HepG2 (cell line): ENCODE results near the gene MGA. TPM values are rescaled to one million over a fixed set of nuclear protein-coding genes. Genes with fewer than 3 reads are reported as not detected.

Experiments
- HCFC1 ChIP-seq: fragments of 150-350 bp; IDR thresholded peaks from 2 replicates; pipeline ENCODE4 v1.6.1; 2014; ENCODE audit warnings: low read depth, low read length
- HNRNPL ChIP-seq: fragments of 200-400 bp; formaldehyde crosslinking; IDR thresholded peaks from 2 replicates; pipeline ENCODE4 v1.6.1; 2017; ENCODE audit warnings: mild to moderate bottlenecking, low read depth, low read length
- HOXA7 ChIP-seq: sonication (generic); formaldehyde crosslinking; IDR thresholded peaks from 2 replicates; pipeline ENCODE4 v1.8.1; 2022; ENCODE audit warnings: mild to moderate bottlenecking, missing genetic modification reagents, moderate library complexity
- MTF1 ChIP-seq: sonication (generic); formaldehyde crosslinking; IDR thresholded peaks from 2 replicates; pipeline ENCODE4 v1.5.0; 2020; ENCODE audit warnings: missing genetic modification reagents
- NFE2L1 ChIP-seq: sonication (generic); formaldehyde crosslinking; IDR thresholded peaks from 2 replicates; pipeline ENCODE4 v1.4.0; 2020; ENCODE audit warnings: missing genetic modification reagents, mild to moderate bottlenecking, borderline replicate concordance
- RAD21 ChIP-seq: fragments of 450-650 bp; formaldehyde crosslinking; IDR thresholded peaks from 2 replicates; pipeline ENCODE4 v1.5.0; 2020; ENCODE audit warnings: mild to moderate bottlenecking
- REPIN1 ChIP-seq: sonication (generic); formaldehyde crosslinking; IDR thresholded peaks from 2 replicates; pipeline ENCODE4 v1.8.0; 2022; ENCODE audit warnings: missing genetic modification reagents, low read depth, mild to moderate bottlenecking, borderline replicate concordance
- RXRA ChIP-seq: sonication (generic); formaldehyde crosslinking; IDR thresholded peaks from 2 replicates; pipeline ENCODE4 v1.5.1; 2020; ENCODE audit warnings: missing genetic modification reagents
- RXRB ChIP-seq: IDR thresholded peaks from 2 replicates; pipeline ENCODE4 v1.6.1; 2016; ENCODE audit warnings: borderline replicate concordance, missing genetic modification reagents, missing compliant biosample characterization
- TBX2 ChIP-seq: sonication (generic); formaldehyde crosslinking; IDR thresholded peaks from 2 replicates; pipeline ENCODE4 v1.5.0; 2020; ENCODE audit warnings: missing genetic modification reagents, mild to moderate bottlenecking, borderline replicate concordance
- ZBED4 ChIP-seq: sonication (generic); formaldehyde crosslinking; IDR thresholded peaks from 2 replicates; pipeline ENCODE4 v1.4.0; 2020; ENCODE audit warnings: missing genetic modification reagents, borderline replicate concordance
- ZBTB7B ChIP-seq: sonication (generic); formaldehyde crosslinking; IDR thresholded peaks from 2 replicates; pipeline ENCODE4 v1.4.0; 2020; ENCODE audit warnings: missing genetic modification reagents
- ZNF121 ChIP-seq: sonication (generic); formaldehyde crosslinking; IDR thresholded peaks from 2 replicates; pipeline ENCODE4 v1.5.0; 2020; ENCODE audit warnings: mild to moderate bottlenecking, missing genetic modification reagents
- ZNF33B ChIP-seq: sonication (generic); formaldehyde crosslinking; IDR thresholded peaks from 2 replicates; pipeline ENCODE4 v1.5.1; 2020; ENCODE audit warnings: mild to moderate bottlenecking, missing genetic modification reagents
- ZNF615 ChIP-seq: sonication (generic); formaldehyde crosslinking; IDR thresholded peaks from 2 replicates; pipeline ENCODE4 v1.5.0; 2020; ENCODE audit warnings: mild to moderate bottlenecking, missing genetic modification reagents, borderline replicate concordance
- ZSCAN21 ChIP-seq: sonication (generic); formaldehyde crosslinking; IDR thresholded peaks from 2 replicates; pipeline ENCODE4 v1.8.0; 2022; ENCODE audit warnings: mild to moderate bottlenecking, missing genetic modification reagents, moderate library complexity, borderline replicate concordance
- ZSCAN22 ChIP-seq: sonication (generic); formaldehyde crosslinking; IDR thresholded peaks from 2 replicates; pipeline ENCODE4 v1.4.0; 2020; ENCODE audit warnings: mild to moderate bottlenecking, missing genetic modification reagents
- polyA plus RNA-seq, 8 experiments: library from polyadenylated mRNA; depleted of rRNA in 3 of 8; stranded (reverse) in 7 of 8; unstranded in 1 of 8; fragments of >200 nt; fragmentation: Illumina TruSeq in 4 of 8; extraction: Trizol in 4 of 8; gene quantifications; 2 replicates each; pipeline versions ENCODE4 v1.2.1 to v1.2.3, GENCODE V29; 2011 to 2016; ENCODE audit warnings: low read depth in 4 of 8, missing spikeins in 1 of 8, mixed read lengths in 1 of 8; ENCODE audit not compliant: insufficient read depth in 1 of 8
- total RNA-seq, 5 experiments: library from RNA; depleted of rRNA; stranded (reverse); fragments of >200 nt; fragmentation: Illumina TruSeq; extraction: Trizol; gene quantifications; 2 replicates each; pipeline ENCODE4 v1.2.3, GENCODE V29; 2016; ENCODE audit warnings: low read depth in 1 of 5
- TF ChIP-seq, protein P1 (sequence below): sonication (generic); formaldehyde crosslinking; IDR thresholded peaks from 2 replicates; pipeline ENCODE4 v1.4.0; 2020; ENCODE audit warnings: low read depth, mild to moderate bottlenecking, missing genetic modification reagents
- TF ChIP-seq, protein P2 (sequence below): IDR thresholded peaks from 2 replicates; pipeline ENCODE4 v1.6.1; 2016; ENCODE audit warnings: low read depth, control low read depth
- TF ChIP-seq, protein P3 (sequence below): sonication (generic); formaldehyde crosslinking; IDR thresholded peaks from 2 replicates; pipeline ENCODE4 v1.4.0; 2020; ENCODE audit warnings: missing genetic modification reagents

MGA gene
- total and polyA plus RNA-seq, 2 of the 13 experiments (the other 11 are each of a cell fraction or from before 2014, with no cell fraction given), result 5.3 to 59.0 TPM

- 0 out of 2 replicates have a peak, but pooled peaks have one; percentile 59 for TF ChIP-seq HNRNPL
- peak; percentile 69; the same call in 1 of the 2 replicates for TF ChIP-seq RXRA (CRISPR knock-in tag)
- peak; percentile 93 for TF ChIP-seq MTF1 (CRISPR knock-in tag)
- TF ChIP-seq ZSCAN22 (CRISPR knock-in tag), result peak; percentile 85; the same call in 1 of the 2 replicates
- TF ChIP-seq RAD21 (CRISPR knock-in tag), result peak; percentile 10; the same call in 1 of the 2 replicates
- peak; percentile 40 for TF ChIP-seq RXRB (CRISPR knock-in tag)
- TF ChIP-seq TBX2 (CRISPR knock-in tag), result peak; percentile 99
- peak; percentile 86 for TF ChIP-seq ZBTB7B (CRISPR knock-in tag)
- no peak for TF ChIP-seq HCFC1
- TF ChIP-seq, protein P1, sequence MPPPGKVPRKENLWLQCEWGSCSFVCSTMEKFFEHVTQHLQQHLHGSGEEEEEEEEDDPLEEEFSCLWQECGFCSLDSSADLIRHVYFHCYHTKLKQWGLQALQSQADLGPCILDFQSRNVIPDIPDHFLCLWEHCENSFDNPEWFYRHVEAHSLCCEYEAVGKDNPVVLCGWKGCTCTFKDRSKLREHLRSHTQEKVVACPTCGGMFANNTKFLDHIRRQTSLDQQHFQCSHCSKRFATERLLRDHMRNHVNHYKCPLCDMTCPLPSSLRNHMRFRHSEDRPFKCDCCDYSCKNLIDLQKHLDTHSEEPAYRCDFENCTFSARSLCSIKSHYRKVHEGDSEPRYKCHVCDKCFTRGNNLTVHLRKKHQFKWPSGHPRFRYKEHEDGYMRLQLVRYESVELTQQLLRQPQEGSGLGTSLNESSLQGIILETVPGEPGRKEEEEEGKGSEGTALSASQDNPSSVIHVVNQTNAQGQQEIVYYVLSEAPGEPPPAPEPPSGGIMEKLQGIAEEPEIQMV (CRISPR knock-in tag), result no peak; the same call in 1 of the 2 replicates
- no peak for TF ChIP-seq ZNF121 (CRISPR knock-in tag)
- peak; percentile 95; the same call in 1 of the 2 replicates for TF ChIP-seq NFE2L1
- TF ChIP-seq ZBED4 (CRISPR knock-in tag), result peak; percentile 61
- TF ChIP-seq REPIN1 (CRISPR knock-in tag), result peak; percentile 93; the same call in 1 of the 2 replicates
- TF ChIP-seq ZNF33B (CRISPR knock-in tag), result peak; percentile 99
- TF ChIP-seq ZSCAN21 (CRISPR knock-in tag), result peak; percentile 87
- TF ChIP-seq, protein P2, sequence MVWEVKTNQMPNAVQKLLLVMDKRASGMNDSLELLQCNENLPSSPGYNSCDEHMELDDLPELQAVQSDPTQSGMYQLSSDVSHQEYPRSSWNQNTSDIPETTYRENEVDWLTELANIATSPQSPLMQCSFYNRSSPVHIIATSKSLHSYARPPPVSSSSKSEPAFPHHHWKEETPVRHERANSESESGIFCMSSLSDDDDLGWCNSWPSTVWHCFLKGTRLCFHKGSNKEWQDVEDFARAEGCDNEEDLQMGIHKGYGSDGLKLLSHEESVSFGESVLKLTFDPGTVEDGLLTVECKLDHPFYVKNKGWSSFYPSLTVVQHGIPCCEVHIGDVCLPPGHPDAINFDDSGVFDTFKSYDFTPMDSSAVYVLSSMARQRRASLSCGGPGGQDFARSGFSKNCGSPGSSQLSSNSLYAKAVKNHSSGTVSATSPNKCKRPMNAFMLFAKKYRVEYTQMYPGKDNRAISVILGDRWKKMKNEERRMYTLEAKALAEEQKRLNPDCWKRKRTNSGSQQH (CRISPR knock-in tag), result peak; percentile 36; the same call in 1 of the 2 replicates
- TF ChIP-seq HOXA7 (CRISPR knock-in tag), result peak; percentile 97
- TF ChIP-seq ZNF615 (CRISPR knock-in tag), result peak; percentile 86; the same call in 1 of the 2 replicates
- TF ChIP-seq, protein P3, sequence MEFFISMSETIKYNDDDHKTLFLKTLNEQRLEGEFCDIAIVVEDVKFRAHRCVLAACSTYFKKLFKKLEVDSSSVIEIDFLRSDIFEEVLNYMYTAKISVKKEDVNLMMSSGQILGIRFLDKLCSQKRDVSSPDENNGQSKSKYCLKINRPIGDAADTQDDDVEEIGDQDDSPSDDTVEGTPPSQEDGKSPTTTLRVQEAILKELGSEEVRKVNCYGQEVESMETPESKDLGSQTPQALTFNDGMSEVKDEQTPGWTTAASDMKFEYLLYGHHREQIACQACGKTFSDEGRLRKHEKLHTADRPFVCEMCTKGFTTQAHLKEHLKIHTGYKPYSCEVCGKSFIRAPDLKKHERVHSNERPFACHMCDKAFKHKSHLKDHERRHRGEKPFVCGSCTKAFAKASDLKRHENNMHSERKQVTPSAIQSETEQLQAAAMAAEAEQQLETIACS (CRISPR knock-in tag), result peak; percentile 61; the same call in 1 of the 2 replicates
These were observed 38.7 kb upstream of the MGA start (continued) for GRCh38 chr15:41621200-41622193.
